SK-N-SH treated with all-trans-retinoic acid at 6 μM for 48 hours (cell line): Measurements from ENCODE around the gene IGDCC3.

ENCODE experiments used
- CREB5 ChIP-seq: fragments of 250-450 bp; sonication (Bioruptor Pico); IDR thresholded peaks from 2 replicates; pipeline ENCODE4 v1.5.1; 2020; ENCODE audit warnings: low read depth, mild to moderate bottlenecking, moderate library complexity
- CSDC2 ChIP-seq: fragments of 250-450 bp; sonication (Bioruptor Pico); IDR thresholded peaks from 2 replicates; pipeline ENCODE4 v1.5.0; 2020; ENCODE audit warnings: mild to moderate bottlenecking, moderate library complexity
- CSRNP3 ChIP-seq: fragments of 250-450 bp; sonication (Bioruptor Pico); IDR thresholded peaks from 2 replicates; pipeline ENCODE4 v1.5.1; 2021; ENCODE audit warnings: mild to moderate bottlenecking, moderate library complexity
- ESRRG ChIP-seq: fragments of 250-450 bp; sonication (Bioruptor Pico); IDR thresholded peaks from 2 replicates; pipeline ENCODE4 v1.6.1; 2021; ENCODE audit warnings: mild to moderate bottlenecking
- GLIS3 ChIP-seq: fragments of 250-450 bp; sonication (Bioruptor Pico); IDR thresholded peaks from 2 replicates; pipeline ENCODE4 v1.5.0; 2020; ENCODE audit warnings: mild to moderate bottlenecking, moderate library complexity
- PATZ1 ChIP-seq: fragments of 250-450 bp; sonication (Bioruptor Pico); IDR thresholded peaks from 2 replicates; pipeline ENCODE4 v1.8.0; 2020; ENCODE audit warnings: mild to moderate bottlenecking, moderate library complexity, borderline replicate concordance
- RARB ChIP-seq: fragments of 250-450 bp; sonication (Bioruptor Pico); IDR thresholded peaks from 2 replicates; pipeline ENCODE4 v1.8.0; 2021; ENCODE audit warnings: mild to moderate bottlenecking, moderate library complexity
- ZC3H10 ChIP-seq: fragments of 250-450 bp; sonication (Bioruptor Pico); IDR thresholded peaks from 2 replicates; pipeline ENCODE4 v1.5.1; 2021; ENCODE audit warnings: mild to moderate bottlenecking, moderate library complexity
- ZFP3 ChIP-seq: fragments of 250-450 bp; sonication (Bioruptor Pico); IDR thresholded peaks from 2 replicates; pipeline ENCODE4 v1.5.0; 2020; ENCODE audit warnings: mild to moderate bottlenecking, moderate library complexity
- ZFP30 ChIP-seq: fragments of 450-650 bp; formaldehyde crosslinking; IDR thresholded peaks from 2 replicates; pipeline ENCODE4 v1.5.0; 2022; ENCODE audit warnings: mild to moderate bottlenecking, moderate library complexity
- ZNF565 ChIP-seq: fragments of 450-650 bp; formaldehyde crosslinking; conservative IDR thresholded peaks from 2 replicates; pipeline ENCODE4 v1.5.0; 2020; ENCODE audit warnings: low read depth, mild to moderate bottlenecking, moderate library complexity
- ZNF70 ChIP-seq: fragments of 450-650 bp; formaldehyde crosslinking; IDR thresholded peaks from 2 replicates; pipeline ENCODE4 v1.5.0; 2020; ENCODE audit warnings: mild to moderate bottlenecking, moderate library complexity

GRCh38 chr15:65374334-65374733 is 3.5 kb downstream of the IGDCC3 start:
- TF ChIP-seq ESRRG (CRISPR knock-in tag), result no peak
- TF ChIP-seq ZFP3, result no peak
- no peak for TF ChIP-seq CSRNP3
- TF ChIP-seq ZFP30 (CRISPR knock-in tag), result no peak
- no peak for TF ChIP-seq PATZ1 (CRISPR knock-in tag)
- no peak for TF ChIP-seq CREB5 (CRISPR knock-in tag)
- no peak for TF ChIP-seq ZNF70 (CRISPR knock-in tag)
- no peak for TF ChIP-seq ZNF565
- TF ChIP-seq ZC3H10, result no peak
- no peak for TF ChIP-seq GLIS3
- TF ChIP-seq RARB (CRISPR knock-in tag), result no peak
- TF ChIP-seq CSDC2 (CRISPR knock-in tag), result no peak
